Immature natural killer cell (primary cell): ENCODE measurements around the gene GGTA1. TPM values are rescaled to one million over a fixed set of nuclear protein-coding genes. Genes with fewer than 3 reads are reported as not detected.

Experiments
- DNase-seq, 3 donors: peaks; one replicate each; pipeline ENCODE4 v3.0.0; 2022; ENCODE audit warnings: mixed read lengths in 1 of 3
- H3K27ac Mint-ChIP-seq, 6 donors: one replicate each; pipeline ENCODE4 v1.8.0; 2020; ENCODE audit warnings: mixed read lengths in 6 of 6, mild to moderate bottlenecking in 5 of 6, inconsistent platforms in 4 of 6, moderate library complexity in 3 of 6
- H3K27me3 Mint-ChIP-seq, 3 donors: one replicate each; pipeline ENCODE4 v1.8.0; 2020 to 2021; ENCODE audit warnings: low read depth in 3 of 3, mild to moderate bottlenecking in 3 of 3, mixed read lengths in 3 of 3, moderate library complexity in 3 of 3, inconsistent platforms in 1 of 3
- H3K36me3 Mint-ChIP-seq, 3 donors: one replicate each; pipeline ENCODE4 v1.8.0; 2020; ENCODE audit warnings: mixed read lengths in 3 of 3, inconsistent platforms in 2 of 3, mild to moderate bottlenecking in 2 of 3
- H3K4me1 Mint-ChIP-seq, 2 donors: one replicate each; pipeline ENCODE4 v1.8.0; 2020; ENCODE audit warnings: inconsistent platforms in 2 of 2, mild to moderate bottlenecking in 2 of 2, mixed read lengths in 2 of 2, moderate library complexity in 1 of 2
- H3K4me3 Mint-ChIP-seq, 5 donors: one replicate each; pipeline ENCODE4 v1.8.0; 2020; ENCODE audit warnings: mild to moderate bottlenecking in 5 of 5, mixed read lengths in 5 of 5, inconsistent platforms in 3 of 5, moderate library complexity in 3 of 5
- H3K9me3 Mint-ChIP-seq, 6 donors: one replicate each; pipeline ENCODE4 v1.8.0; 2020; ENCODE audit warnings: mild to moderate bottlenecking in 6 of 6, mixed read lengths in 6 of 6, inconsistent platforms in 4 of 6, moderate library complexity in 3 of 6
- polyA plus RNA-seq, 3 donors: library from polyadenylated mRNA; unstranded; fragments of 300-500 nt; fragmentation: Illumina TruSeq; gene quantifications; one replicate each; pipeline ENCODE4 v1.2.3, GENCODE V29; 2021

GGTA1 gene
- polyA plus RNA-seq, 3 donors from 2014 or later = 0.26 to 1.3 TPM; not detected in 1

- H3K4me1 Mint-ChIP-seq = no peaks in the 10 kb centered on the region
- H3K27me3 Mint-ChIP-seq = peaks cover 2 to 4% (median 2%) of the 10 kb centered on the region in 3 donors
- H3K36me3 Mint-ChIP-seq = no peaks in the 10 kb centered on the region
- no peak for DNase-seq
- H3K27ac Mint-ChIP-seq = no peak overlapping the region
- no peaks in the 10 kb centered on the region for H3K9me3 Mint-ChIP-seq
- no peak overlapping the region for H3K4me3 Mint-ChIP-seq
Measured at GRCh38 chr9:121489344-121489743, 10.3 kb downstream of the GGTA1 start.

GRCh38 chr9:121486043-121486442, 13.6 kb downstream of the GGTA1 start:
- H3K4me1 Mint-ChIP-seq = no peaks in the 10 kb centered on the region
- H3K27me3 Mint-ChIP-seq = peaks cover 3 to 4% (median 3%) of the 10 kb centered on the region in 3 donors
- DNase-seq = no peak
- H3K9me3 Mint-ChIP-seq = no peaks in the 10 kb centered on the region
- H3K36me3 Mint-ChIP-seq = no peaks in the 10 kb centered on the region
- no peak overlapping the region for H3K4me3 Mint-ChIP-seq
- no peak overlapping the region for H3K27ac Mint-ChIP-seq

- H3K4me1 Mint-ChIP-seq = no peaks in the 10 kb centered on the region
- H3K27me3 Mint-ChIP-seq = peaks cover 3 to 4% (median 3%) of the 10 kb centered on the region in 3 donors
- no peak for DNase-seq
- H3K9me3 Mint-ChIP-seq = peaks cover 0 to under 1% (median 0%) of the 10 kb centered on the region in 6 donors
- no peak overlapping the region for H3K4me3 Mint-ChIP-seq
- no peaks in the 10 kb centered on the region for H3K36me3 Mint-ChIP-seq
- no peak overlapping the region for H3K27ac Mint-ChIP-seq
Measured at GRCh38 chr9:121485623-121486022, 14.0 kb downstream of the GGTA1 start.

- no peak for DNase-seq
- no peaks in the 10 kb centered on the region for H3K4me1 Mint-ChIP-seq
- no peak overlapping the region for H3K4me3 Mint-ChIP-seq
- H3K27me3 Mint-ChIP-seq = peaks cover 3 to 6% (median 3%) of the 10 kb centered on the region in 3 donors
- peaks cover 0 to 1% (median 0%) of the 10 kb centered on the region in 6 donors for H3K9me3 Mint-ChIP-seq
- no peak overlapping the region for H3K27ac Mint-ChIP-seq
- no peaks in the 10 kb centered on the region for H3K36me3 Mint-ChIP-seq
Measured at GRCh38 chr9:121484651-121485446, 14.8 kb downstream of the GGTA1 start.

DNA sequence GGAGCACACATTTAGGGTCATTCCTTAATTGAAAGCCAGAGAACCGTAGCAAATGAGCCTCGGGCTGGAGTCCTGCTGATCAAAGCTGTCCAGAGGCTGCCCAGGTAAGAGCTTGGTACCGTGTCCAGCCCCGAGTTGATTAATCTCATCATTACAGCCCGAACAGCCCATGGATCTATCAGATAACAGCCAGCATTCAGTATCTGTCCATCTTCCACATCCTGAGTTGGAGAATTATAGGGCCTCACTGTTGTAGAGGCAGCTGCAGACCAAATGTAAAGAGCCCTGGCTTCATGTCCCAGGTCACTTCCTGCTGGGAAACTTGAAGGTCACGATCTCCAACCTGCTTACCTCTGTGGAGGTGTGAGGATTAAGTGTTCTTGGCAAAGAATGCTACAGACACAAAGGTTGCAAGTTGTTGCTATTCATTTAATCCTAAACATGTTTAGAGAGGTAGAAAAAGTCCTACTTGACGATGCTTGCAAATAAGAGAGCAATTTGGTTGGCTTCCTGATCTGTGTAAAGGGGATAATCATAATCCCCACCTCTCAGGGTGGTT, 16.1 kb downstream of the GGTA1 start:
- H3K27ac Mint-ChIP-seq = no peak overlapping the region
- no peak overlapping the region for H3K4me3 Mint-ChIP-seq
- no peaks in the 10 kb centered on the region for H3K4me1 Mint-ChIP-seq
- peaks cover 0 to 1% (median 0%) of the 10 kb centered on the region in 6 donors for H3K9me3 Mint-ChIP-seq
- H3K36me3 Mint-ChIP-seq = no peaks in the 10 kb centered on the region
- H3K27me3 Mint-ChIP-seq = peaks cover 3 to 6% (median 5%) of the 10 kb centered on the region in 3 donors
- no peak for DNase-seq

DNA sequence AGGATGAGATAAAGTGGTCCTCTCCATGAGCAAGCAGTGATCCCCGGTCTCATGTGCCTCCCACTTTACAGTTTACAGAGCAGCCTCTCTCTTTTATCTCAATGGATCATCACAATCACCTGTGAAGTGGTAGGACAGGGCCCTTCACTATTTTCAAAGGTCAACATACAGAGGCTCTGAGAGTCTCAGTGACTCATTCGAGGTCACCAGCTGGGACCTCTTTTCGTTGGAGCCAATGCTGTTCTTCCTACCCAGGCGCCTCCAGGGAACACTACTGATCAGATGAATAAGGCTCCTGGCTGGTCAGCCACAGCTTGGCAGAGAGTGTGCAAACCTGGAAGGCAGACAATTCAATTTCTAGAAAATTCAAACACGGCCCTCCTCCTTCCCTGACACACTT, 16.6 kb downstream of the GGTA1 start:
- no peak overlapping the region for H3K4me3 Mint-ChIP-seq
- H3K27me3 Mint-ChIP-seq = peaks cover 3 to 6% (median 5%) of the 10 kb centered on the region in 3 donors
- no peak for DNase-seq
- no peaks in the 10 kb centered on the region for H3K4me1 Mint-ChIP-seq
- H3K9me3 Mint-ChIP-seq = peaks cover 0 to 1% (median 0%) of the 10 kb centered on the region in 6 donors
- no peak overlapping the region for H3K27ac Mint-ChIP-seq
- no peaks in the 10 kb centered on the region for H3K36me3 Mint-ChIP-seq

DNA sequence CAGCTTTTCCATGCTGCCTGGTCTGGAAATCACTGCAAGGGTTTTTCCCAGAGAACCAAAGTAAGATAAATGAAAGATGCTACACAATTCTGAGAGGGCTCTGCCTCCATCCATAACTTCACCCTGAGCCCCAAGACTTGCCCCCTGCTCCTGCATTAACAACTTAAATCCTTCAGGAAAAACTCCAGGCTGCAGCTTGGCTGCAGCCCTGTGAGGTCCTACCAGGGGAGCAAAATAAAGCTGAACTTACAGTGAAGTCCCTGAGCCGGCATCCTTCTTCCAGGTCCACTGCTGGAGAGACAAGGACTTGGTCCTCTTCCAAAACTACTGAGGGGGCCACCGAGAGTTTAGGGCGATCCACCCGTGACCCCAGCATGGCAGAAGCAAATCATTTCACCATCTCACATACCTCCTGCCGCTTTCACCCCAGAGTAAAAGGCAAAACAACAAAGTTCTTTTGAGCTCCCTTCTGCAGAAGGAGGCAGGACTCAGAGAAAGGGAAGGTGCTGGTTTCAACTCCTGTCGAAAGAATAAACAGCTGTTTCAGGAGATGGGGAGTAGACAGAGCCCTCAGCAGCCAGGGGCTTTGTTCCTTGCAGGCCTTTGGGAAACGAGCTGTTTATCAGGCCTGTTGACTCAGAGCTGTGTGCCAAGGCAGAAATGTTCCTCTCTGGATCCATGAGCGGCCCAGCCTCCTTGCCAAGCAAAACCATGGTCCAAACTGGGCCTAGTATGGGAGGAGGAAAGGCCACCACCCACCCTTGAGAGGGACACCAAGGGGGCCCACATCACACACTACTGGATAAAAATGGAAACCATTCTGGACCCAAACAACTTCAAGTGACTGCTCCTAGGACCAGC, 20.6 kb downstream of the GGTA1 start:
- Mint-ChIP-seq H3K27ac (no peak overlapping the region), H3K9me3 (peaks cover 0 to 1% (median 0%) of the 10 kb centered on the region in 6 donors), H3K36me3 (no peaks in the 10 kb centered on the region), H3K27me3 (peaks cover 1 to 7% (median 4%) of the 10 kb centered on the region in 3 donors), H3K4me1 (no peaks in the 10 kb centered on the region), H3K4me3 (no peak overlapping the region)
- DNase-seq = no peak

- Mint-ChIP-seq H3K4me3 (no peak overlapping the region), H3K36me3 (no peaks in the 10 kb centered on the region), H3K9me3 (peaks cover 0 to 1% (median 0%) of the 10 kb centered on the region in 6 donors), H3K27me3 (peaks cover 0 to 7% (median 2%) of the 10 kb centered on the region in 3 donors), H3K27ac (no peak overlapping the region), H3K4me1 (no peaks in the 10 kb centered on the region)
- no peak for DNase-seq
Measured at GRCh38 chr9:121476156-121476555, 23.5 kb downstream of the GGTA1 start.

DNA sequence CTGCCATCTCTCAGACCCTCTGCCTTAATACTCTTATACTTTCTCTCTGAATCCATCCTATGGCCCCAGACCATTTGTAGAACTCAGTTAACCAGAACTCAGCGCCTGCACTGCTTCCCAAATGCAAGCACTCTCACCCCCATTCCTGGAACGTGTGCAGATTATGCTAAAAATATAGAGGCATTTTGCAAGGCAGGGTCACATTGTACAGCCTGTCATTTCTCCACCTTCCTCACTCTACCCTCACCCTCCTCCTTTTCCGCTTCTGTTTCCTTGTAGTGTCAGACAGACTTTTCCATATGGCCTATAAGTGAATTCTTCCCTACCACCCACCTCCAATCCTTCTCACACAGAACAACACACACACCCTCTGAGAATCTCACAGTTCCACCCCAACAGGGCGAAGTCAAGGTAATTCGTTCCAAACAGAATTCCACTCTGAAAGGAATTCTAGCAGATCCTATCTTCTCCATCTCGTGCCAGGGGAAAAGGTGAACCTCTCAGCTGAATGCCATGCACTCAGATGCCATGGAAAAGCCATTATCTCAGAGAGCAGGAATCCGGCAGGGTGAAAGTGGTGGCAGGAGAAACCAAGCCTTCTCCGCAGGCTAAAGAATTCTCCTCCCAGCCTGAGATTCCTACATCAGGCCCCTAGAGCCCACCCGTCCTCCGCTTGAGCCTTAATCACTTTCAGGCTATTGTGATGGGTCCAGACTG, 25.3 kb downstream of the GGTA1 start:
- Mint-ChIP-seq H3K27ac (no peak overlapping the region), H3K36me3 (no peaks in the 10 kb centered on the region), H3K27me3 (peaks cover 0 to 10% (median 0%) of the 10 kb centered on the region in 3 donors), H3K9me3 (no peaks in the 10 kb centered on the region), H3K4me1 (no peaks in the 10 kb centered on the region), H3K4me3 (no peak overlapping the region)
- no peak for DNase-seq

DNA sequence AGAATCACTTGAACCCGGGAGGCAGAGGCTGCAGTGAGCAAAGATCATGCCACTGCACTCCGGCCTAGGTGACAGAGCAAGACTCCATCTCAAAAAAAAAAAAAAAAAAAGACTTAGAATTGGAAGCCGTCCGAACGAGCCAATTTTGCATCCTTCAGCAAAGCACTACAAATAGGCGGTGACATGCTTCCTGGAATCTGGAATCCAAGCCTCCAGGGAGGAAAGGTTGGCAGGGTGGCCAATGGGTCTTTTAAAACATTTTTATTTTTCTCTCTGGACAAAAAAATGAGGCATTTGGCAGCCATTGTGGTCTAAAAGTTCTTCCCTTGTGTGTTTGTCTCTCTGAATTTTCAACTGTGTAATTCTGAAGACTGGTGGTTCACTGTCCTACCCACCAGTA, 26.4 kb downstream of the GGTA1 start:
- Mint-ChIP-seq H3K4me1 (no peaks in the 10 kb centered on the region), H3K36me3 (no peaks in the 10 kb centered on the region), H3K27me3 (peaks cover 0 to 10% (median 0%) of the 10 kb centered on the region in 3 donors), H3K9me3 (no peaks in the 10 kb centered on the region), H3K27ac (no peak overlapping the region), H3K4me3 (no peak overlapping the region)
- no peak for DNase-seq

GRCh38 chr9:121472446-121472845, 27.2 kb downstream of the GGTA1 start:
- H3K4me1 Mint-ChIP-seq = no peaks in the 10 kb centered on the region
- H3K4me3 Mint-ChIP-seq = no peak overlapping the region
- no peak overlapping the region for H3K27ac Mint-ChIP-seq
- DNase-seq = no peak
- peaks cover 0 to 11% (median 0%) of the 10 kb centered on the region in 3 donors for H3K27me3 Mint-ChIP-seq
- H3K36me3 Mint-ChIP-seq = no peaks in the 10 kb centered on the region
- H3K9me3 Mint-ChIP-seq = no peaks in the 10 kb centered on the region

DNA sequence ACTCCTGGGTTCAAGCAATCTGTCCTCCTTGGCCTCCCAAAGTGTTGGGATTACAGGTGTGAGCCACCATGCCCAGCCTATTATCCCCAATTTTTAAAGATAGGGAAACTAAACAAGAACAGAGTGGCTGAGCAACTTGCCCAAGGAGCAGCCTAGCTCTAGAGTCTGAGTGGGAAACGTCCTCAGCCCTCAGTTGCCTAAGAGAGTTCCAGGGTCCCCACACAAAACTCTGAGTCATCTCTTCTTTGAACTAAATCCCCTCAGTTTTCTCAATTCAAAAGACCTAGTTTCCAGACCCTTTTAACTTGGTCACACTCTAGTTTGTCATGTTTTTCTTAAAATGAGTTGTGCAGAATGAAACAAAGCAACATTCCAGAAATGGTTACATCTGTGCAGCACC, 33.5 kb downstream of the GGTA1 start:
- DNase-seq = no peak
- Mint-ChIP-seq H3K27ac (no peak overlapping the region), H3K9me3 (no peaks in the 10 kb centered on the region), H3K4me1 (no peaks in the 10 kb centered on the region), H3K36me3 (no peaks in the 10 kb centered on the region), H3K27me3 (peaks cover 0 to 12% (median 5%) of the 10 kb centered on the region in 3 donors), H3K4me3 (no peak overlapping the region)

GRCh38 chr9:121464968-121465367, 34.7 kb downstream of the GGTA1 start:
- Mint-ChIP-seq H3K27ac (no peak overlapping the region), H3K36me3 (no peaks in the 10 kb centered on the region), H3K27me3 (peaks cover 0 to 16% (median 6%) of the 10 kb centered on the region in 3 donors), H3K4me1 (no peaks in the 10 kb centered on the region), H3K9me3 (no peaks in the 10 kb centered on the region), H3K4me3 (no peak overlapping the region)
- DNase-seq = no peak
